GM12878 (cell line): ENCODE results near the gene TRABD2B. TPM values are rescaled to one million over a fixed set of nuclear protein-coding genes. Genes with fewer than 3 reads are reported as not detected.

Experiments used
- ATAC-seq: fragments of 200-7000 bp; cut with Tn5 transposase; 3 replicates; pipeline ENCODE4 v1.9.1; 2020; ENCODE audit warnings: mild to moderate bottlenecking, moderate library complexity
- BruUV-seq: library from RNA; stranded (reverse); fragments of 400-500 nt; replicated peaks from 2 replicates; lab custom pipeline; 2021; lab: Mats Ljungman, UMichigan
- CTCF ChIA-PET: fragments of 300-600 bp; sonication (Branson Sonifier 250); formaldehyde crosslinking; extraction: SDS; loops from one replicate; lab custom pipeline; 2021; ENCODE audit warnings: inconsistent platforms; lab: Yijun Ruan, JAX
- POLR2A ChIA-PET: fragments of 350-600 bp; formaldehyde crosslinking; extraction: SDS; loops from one replicate; lab custom pipeline; 2021; ENCODE audit warnings: inconsistent platforms; lab: Charles Lee
- RAD21 ChIA-PET: fragments of 300-600 bp; sonication (Branson Sonifier 250); formaldehyde crosslinking; loops from one replicate; lab custom pipeline; 2023; ENCODE audit warnings: antibody characterized with exemption; ENCODE audit not compliant: unreplicated experiment; lab: Charles Lee
- SMC1A ChIA-PET: fragments of 300-600 bp; sonication (Branson Sonifier 250); formaldehyde crosslinking; loops from one replicate; lab custom pipeline; 2023; ENCODE audit not compliant: unreplicated experiment, uncharacterized antibody; lab: Charles Lee
- DNase-seq: peaks from one replicate; pipeline ENCODE4 v3.0.0-alpha.2; 2011; ENCODE audit warnings: low read depth, low spot score
- FAIRE-seq: peaks from 3 replicates; lab custom pipeline; 2011; peaks lifted over from hg19 to GRCh38; lab: Jason Lieb, UNC
- H2AFZ ChIP-seq: 2 replicates; pipeline ENCODE4 v1.6.0; 2011; ENCODE audit warnings: low read depth, low read length, control low read depth; ENCODE audit not compliant: control insufficient read depth
- H3K27ac ChIP-seq: 2 replicates; pipeline ENCODE4 v1.5.1; 2011; ENCODE audit warnings: control low read depth; ENCODE audit not compliant: control insufficient read depth, insufficient read depth
- H3K27me3 ChIP-seq, 2 experiments: replicated peaks in 1 of 2; 2 replicates each; pipeline versions ENCODE4 v1.6.0 to v1.6.1; 2011; ENCODE audit warnings: low read length in 1 of 2; ENCODE audit not compliant: control insufficient read depth in 2 of 2, insufficient read depth in 2 of 2
- H3K36me3 ChIP-seq, 2 experiments: 2 replicates each; pipeline ENCODE4 v1.5.1; 2011; ENCODE audit warnings: low read length in 1 of 2; ENCODE audit not compliant: control insufficient read depth in 2 of 2, insufficient read depth in 2 of 2
- H3K4me1 ChIP-seq: 2 replicates; pipeline ENCODE4 v1.6.1; 2011; ENCODE audit warnings: mild to moderate bottlenecking, low read length, moderate library complexity, mixed read lengths; ENCODE audit not compliant: control insufficient read depth, insufficient read depth
- H3K4me2 ChIP-seq: 2 replicates; pipeline ENCODE4 v1.6.0; 2011; ENCODE audit warnings: control low read depth; ENCODE audit not compliant: control insufficient read depth, insufficient read depth
- H3K4me3 ChIP-seq: fragments of 200-600 bp; sonication (generic); 2 replicates; pipeline ENCODE4 v1.5.1; 2016
- H3K79me2 ChIP-seq: 2 replicates; pipeline ENCODE4 v1.6.0; 2011; ENCODE audit warnings: low read length; ENCODE audit not compliant: control insufficient read depth, insufficient read depth
- H3K9ac ChIP-seq: 2 replicates; pipeline ENCODE4 v1.8.0; 2011; ENCODE audit warnings: low read length, control low read depth, mixed read lengths; ENCODE audit not compliant: control insufficient read depth, insufficient read depth
- H3K9me3 ChIP-seq: replicated peaks from 3 replicates; pipeline ENCODE4 v1.5.1; 2011; ENCODE audit warnings: mild to moderate bottlenecking, low read length; ENCODE audit not compliant: control insufficient read depth, insufficient read depth
- H4K20me1 ChIP-seq: 2 replicates; pipeline ENCODE4 v1.6.0; 2011; ENCODE audit not compliant: control insufficient read depth, insufficient read depth
- ATF2 ChIP-seq: IDR thresholded peaks from 2 replicates; pipeline ENCODE4 v1.6.1; 2012; ENCODE audit warnings: low read length, inconsistent platforms
- CBX5 ChIP-seq: sonication (generic); IDR thresholded peaks from 2 replicates; pipeline ENCODE4 v1.6.1; 2016; ENCODE audit warnings: low read depth, moderate library complexity, mild to moderate bottlenecking, inconsistent platforms
- ESRRA ChIP-seq: IDR thresholded peaks from 2 replicates; pipeline ENCODE4 v1.6.1; 2012; ENCODE audit warnings: mild to moderate bottlenecking, low read length, improper control_type of control experiment
- HDGF ChIP-seq: fragments of 450-650 bp; IDR thresholded peaks from 2 replicates; pipeline ENCODE4 v1.6.1; 2016; ENCODE audit warnings: antibody characterized with exemption
- IRF3 ChIP-seq: fragments of 450-650 bp; IDR thresholded peaks from 2 replicates; pipeline ENCODE4 v1.6.1; 2014; ENCODE audit warnings: mild to moderate bottlenecking
- POLR2AphosphoS2 ChIP-seq: IDR thresholded peaks from 2 replicates; pipeline ENCODE4 v1.6.1; 2011; ENCODE audit warnings: low read depth, mild to moderate bottlenecking, low read length, improper control_type of control experiment, moderate library complexity
- POLR2AphosphoS5 ChIP-seq: IDR thresholded peaks from 2 replicates; pipeline ENCODE4 v1.6.1; 2011; ENCODE audit warnings: mild to moderate bottlenecking, low read length, inconsistent platforms
- REST ChIP-seq: IDR thresholded peaks from 2 replicates; pipeline ENCODE4 v1.6.1; 2012; ENCODE audit warnings: mild to moderate bottlenecking, low read depth, low read length
- SMC3 ChIP-seq: IDR thresholded peaks from 2 replicates; pipeline ENCODE4 v1.6.1; 2011; ENCODE audit warnings: low read length, improper control_type of control experiment, borderline replicate concordance
- SUPT20H ChIP-seq: IDR thresholded peaks from 2 replicates; pipeline ENCODE4 v1.6.1; 2011; ENCODE audit warnings: low read depth, mild to moderate bottlenecking, low read length, moderate library complexity, borderline replicate concordance; ENCODE audit not compliant: control insufficient read depth
- YY1 ChIP-seq: IDR thresholded peaks from 2 replicates; pipeline ENCODE4 v1.6.1; 2011; ENCODE audit warnings: low read depth, mild to moderate bottlenecking, low read length
- ZNF217 ChIP-seq: fragments of 450-650 bp; IDR thresholded peaks from 2 replicates; pipeline ENCODE4 v1.6.1; 2017; ENCODE audit warnings: antibody characterized with exemption, mild to moderate bottlenecking
- ZNF384 ChIP-seq: IDR thresholded peaks from 2 replicates; pipeline ENCODE4 v1.6.1; 2012; ENCODE audit warnings: low read depth, mild to moderate bottlenecking, low read length, improper control_type of control experiment, borderline replicate concordance
- WGBS: methylation state at CpG from one replicate; pipeline ENCODE4 v1.1.6; 2016; ENCODE audit warnings: low lambda C conversion rate; ENCODE audit not compliant: insufficient replicate concordance, insufficient coverage; ENCODE audit errors: missing lambda C conversion rate; 5-methylcytosine and 5-hydroxymethylcytosine counted together
- in situ Hi-C: fragments of 300-500 bp; cut with MboI; formaldehyde crosslinking; loops from 9 replicates; pipeline ENCODE4 v1.14.3; 2018; ENCODE audit warnings: mixed read lengths
- intact Hi-C: fragments of 100-400 bp; cut with micrococcal nuclease; formaldehyde crosslinking; loops from one replicate; pipeline ENCODE4 v1.14.2; 2022; ENCODE audit not compliant: unreplicated experiment
- polyA plus RNA-seq, 11 experiments: library from polyadenylated mRNA; depleted of rRNA in 4 of 11; unstranded in 6 of 11; stranded (reverse) in 5 of 11; fragments of >200 nt; fragmentation: Nextera tagmentation in 4 of 11; fragmentation: Illumina TruSeq in 1 of 11; extraction: Ambion mirVana in 4 of 11; extraction: Trizol in 1 of 11; gene quantifications; 1 replicate in 1 of 11; 2 replicates in 10 of 11; pipeline versions ENCODE4 v1.2.1 to v1.2.3, GENCODE V29; 2011 to 2016; ENCODE audit warnings: inconsistent platforms in 2 of 11, missing spikeins in 2 of 11, low read depth in 1 of 11
- total RNA-seq, 4 experiments: library from RNA; depleted of rRNA in 3 of 4; stranded (reverse); fragments of >200 nt in 3 of 4; fragmentation: Illumina TruSeq in 1 of 4; extraction: Trizol in 1 of 4; gene quantifications; 2 replicates each; pipeline versions ENCODE4 v1.2.1 to v1.2.3, GENCODE V29; 2013 to 2021
- TF ChIP-seq, protein P1 (sequence below): IDR thresholded peaks from 2 replicates; pipeline ENCODE4 v1.6.1; 2012; ENCODE audit warnings: low read depth, low read length, improper control_type of control experiment
- TF ChIP-seq, protein P2 (sequence below): fragments of 450-650 bp; IDR thresholded peaks from 2 replicates; pipeline ENCODE4 v1.6.1; 2018; ENCODE audit warnings: borderline replicate concordance, mild to moderate bottlenecking; ENCODE audit not compliant: partially characterized antibody

TRABD2B gene
- total and polyA plus RNA-seq, 10 of the 15 experiments (the other 5 are each of a cell fraction or from before 2014, with no cell fraction given) = not detected

- no peak for TF ChIP-seq ATF2
- no peak for TF ChIP-seq ZNF384
Measured at GRCh38 chr1:47978486-47978885, 18.7 kb downstream of the TRABD2B start (continued).

DNA sequence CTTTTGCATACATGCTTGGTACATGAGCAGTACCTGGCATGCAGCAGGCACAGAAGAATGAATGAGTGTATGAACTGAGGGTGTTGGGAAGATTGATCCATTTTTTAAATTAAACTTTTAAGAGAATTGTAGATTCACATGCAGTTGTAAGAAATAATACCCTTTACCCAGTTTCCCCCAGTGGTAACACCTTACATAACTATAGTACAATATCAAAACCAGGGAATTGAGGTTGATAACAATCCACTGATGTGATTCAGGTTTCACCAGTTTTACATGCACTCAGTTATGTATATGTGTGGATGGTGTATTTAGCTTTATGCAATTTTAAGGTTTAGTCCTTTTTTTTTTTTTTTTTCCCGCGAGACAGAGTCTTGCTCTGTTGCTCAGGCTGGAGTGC is 20.5 kb downstream of the TRABD2B start:
- SMC1A ChIA-PET = interaction anchor here (0.6 kb wide), 1 partner anchor 104 kb away, joined by 3 read pairs; no protein-coding TSS in a partner anchor
- in situ Hi-C loops = no loop called here
- no peak for TF ChIP-seq YY1
- no peak for TF ChIP-seq SMC3
- no peak for TF ChIP-seq CBX5
- no peak for TF ChIP-seq POLR2AphosphoS5
- TF ChIP-seq, protein P1, sequence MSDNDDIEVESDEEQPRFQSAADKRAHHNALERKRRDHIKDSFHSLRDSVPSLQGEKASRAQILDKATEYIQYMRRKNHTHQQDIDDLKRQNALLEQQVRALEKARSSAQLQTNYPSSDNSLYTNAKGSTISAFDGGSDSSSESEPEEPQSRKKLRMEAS = no peak
- TF ChIP-seq HDGF = no peak
- TF ChIP-seq POLR2AphosphoS2 = no peak
- no peak for TF ChIP-seq SUPT20H
- TF ChIP-seq, protein P2, sequence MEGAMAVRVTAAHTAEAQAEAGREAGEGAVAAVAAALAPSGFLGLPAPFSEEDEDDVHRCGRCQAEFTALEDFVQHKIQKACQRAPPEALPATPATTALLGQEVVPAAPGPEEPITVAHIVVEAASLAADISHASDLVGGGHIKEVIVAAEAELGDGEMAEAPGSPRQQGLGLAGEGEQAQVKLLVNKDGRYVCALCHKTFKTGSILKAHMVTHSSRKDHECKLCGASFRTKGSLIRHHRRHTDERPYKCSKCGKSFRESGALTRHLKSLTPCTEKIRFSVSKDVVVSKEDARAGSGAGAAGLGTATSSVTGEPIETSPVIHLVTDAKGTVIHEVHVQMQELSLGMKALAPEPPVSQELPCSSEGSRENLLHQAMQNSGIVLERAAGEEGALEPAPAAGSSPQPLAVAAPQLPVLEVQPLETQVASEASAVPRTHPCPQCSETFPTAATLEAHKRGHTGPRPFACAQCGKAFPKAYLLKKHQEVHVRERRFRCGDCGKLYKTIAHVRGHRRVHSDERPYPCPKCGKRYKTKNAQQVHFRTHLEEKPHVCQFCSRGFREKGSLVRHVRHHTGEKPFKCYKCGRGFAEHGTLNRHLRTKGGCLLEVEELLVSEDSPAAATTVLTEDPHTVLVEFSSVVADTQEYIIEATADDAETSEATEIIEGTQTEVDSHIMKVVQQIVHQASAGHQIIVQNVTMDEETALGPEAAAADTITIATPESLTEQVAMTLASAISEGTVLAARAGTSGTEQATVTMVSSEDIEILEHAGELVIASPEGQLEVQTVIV = no peak
- no peak for TF ChIP-seq IRF3
- no peak for TF ChIP-seq REST
- no peak for TF ChIP-seq ZNF217
- no peak for TF ChIP-seq ESRRA

More for the DNA sequence above, 20.5 kb downstream of the TRABD2B start:
- no peak for FAIRE-seq
- WGBS = no CpG with 5 or more reads among the region's 2 CpGs
- no peak overlapping the region for H3K4me3 ChIP-seq
- no TSS peak for BruUV-seq
- no peaks in the 10 kb centered on the region for H3K4me1 ChIP-seq
- intact Hi-C loops = no loop called here
- no peak overlapping the region for H3K27ac ChIP-seq
- H3K27me3 ChIP-seq = no peaks in the 10 kb centered on the region
- no peaks in the 10 kb centered on the region for H3K79me2 ChIP-seq
- H4K20me1 ChIP-seq = no peaks in the 10 kb centered on the region
- DNase-seq = no peak
- H3K9me3 ChIP-seq = no peaks in the 10 kb centered on the region
- no peak overlapping the region for H3K9ac ChIP-seq
- H2AFZ ChIP-seq = no peak overlapping the region
- no peak overlapping the region for H3K4me2 ChIP-seq
- RAD21 ChIA-PET = no interaction called here
- POLR2A ChIA-PET = no interaction called here
- CTCF ChIA-PET = no interaction called here
- no peaks in the 10 kb centered on the region; a peak in 1 of 4 replicates for H3K36me3 ChIP-seq
- ATAC-seq = no peak
